IPS-15b (cell line): Measurements from ENCODE around the gene TMEM109.

Experiments
- H3K27me3 ChIP-seq: one replicate; pipeline ENCODE4 v1.6.1; 2013; ENCODE audit warnings: low read length; ENCODE audit not compliant: control insufficient read depth, insufficient read depth
- H3K36me3 ChIP-seq: one replicate; pipeline ENCODE4 v1.6.1; 2013; ENCODE audit warnings: low read length; ENCODE audit not compliant: control insufficient read depth, insufficient read depth
- H3K4me1 ChIP-seq: one replicate; pipeline ENCODE4 v1.6.1; 2013; ENCODE audit warnings: mild to moderate bottlenecking, low read length; ENCODE audit not compliant: control insufficient read depth, insufficient read depth
- H3K4me3 ChIP-seq: one replicate; pipeline ENCODE4 v1.5.1; 2013; ENCODE audit warnings: low read depth, low read length
- H3K9ac ChIP-seq: one replicate; pipeline ENCODE4 v1.6.1; 2013; ENCODE audit warnings: low read depth, mild to moderate bottlenecking, low read length
- H3K9me3 ChIP-seq: one replicate; pipeline ENCODE4 v1.6.1; 2013; ENCODE audit warnings: mild to moderate bottlenecking, low read length; ENCODE audit not compliant: control insufficient read depth, insufficient read depth

Gene TMEM109

GRCh38 chr11:60934124-60934789, 20.3 kb downstream of the TMEM109 start:
- Histone ChIP-seq H3K36me3 (peaks cover 27% of the 10 kb centered on the region), H3K9me3 (no peaks in the 10 kb centered on the region), H3K9ac (no peak overlapping the region), H3K4me1 (peaks cover 3% of the 10 kb centered on the region), H3K4me3 (no peak overlapping the region), H3K27me3 (no peaks in the 10 kb centered on the region)

- Histone ChIP-seq H3K27me3 (no peaks in the 10 kb centered on the region), H3K4me1 (peaks cover 3% of the 10 kb centered on the region), H3K4me3 (no peak overlapping the region), H3K36me3 (peaks cover 25% of the 10 kb centered on the region), H3K9ac (no peak overlapping the region), H3K9me3 (no peaks in the 10 kb centered on the region)
Measured at GRCh38 chr11:60934790-60935605, 21.0 kb downstream of the TMEM109 start.

- H3K36me3 ChIP-seq = peaks cover 25% of the 10 kb centered on the region
- peaks cover 3% of the 10 kb centered on the region for H3K4me1 ChIP-seq
- no peak overlapping the region for H3K4me3 ChIP-seq
- H3K9ac ChIP-seq = no peak overlapping the region
- no peaks in the 10 kb centered on the region for H3K27me3 ChIP-seq
- no peaks in the 10 kb centered on the region for H3K9me3 ChIP-seq
Measured at GRCh38 chr11:60935676-60936442, 21.9 kb downstream of the TMEM109 start.

- H3K27me3 ChIP-seq = no peaks in the 10 kb centered on the region
- no peaks in the 10 kb centered on the region for H3K9me3 ChIP-seq
- H3K4me3 ChIP-seq = no peak overlapping the region
- H3K4me1 ChIP-seq = peaks cover 3% of the 10 kb centered on the region
- H3K9ac ChIP-seq = no peak overlapping the region
- H3K36me3 ChIP-seq = peaks cover 24% of the 10 kb centered on the region
Measured at GRCh38 chr11:60936467-60937143, 22.6 kb downstream of the TMEM109 start.

GRCh38 chr11:60937144-60937527, 23.2 kb downstream of the TMEM109 start:
- no peaks in the 10 kb centered on the region for H3K27me3 ChIP-seq
- no peak overlapping the region for H3K9ac ChIP-seq
- peaks cover 19% of the 10 kb centered on the region for H3K36me3 ChIP-seq
- H3K4me3 ChIP-seq = no peak overlapping the region
- H3K9me3 ChIP-seq = no peaks in the 10 kb centered on the region
- peaks cover 3% of the 10 kb centered on the region for H3K4me1 ChIP-seq

GRCh38 chr11:60937811-60938210, 23.9 kb downstream of the TMEM109 start:
- Histone ChIP-seq H3K36me3 (peaks cover 19% of the 10 kb centered on the region), H3K9me3 (no peaks in the 10 kb centered on the region), H3K27me3 (no peaks in the 10 kb centered on the region), H3K4me1 (no peaks in the 10 kb centered on the region), H3K9ac (no peak overlapping the region), H3K4me3 (no peak overlapping the region)

- Histone ChIP-seq H3K36me3 (peaks cover 18% of the 10 kb centered on the region), H3K27me3 (no peaks in the 10 kb centered on the region)
Measured at GRCh38 chr11:60938500-60938899, 24.5 kb downstream of the TMEM109 start.

GRCh38 chr11:60939301-60939700, 25.3 kb downstream of the TMEM109 start:
- Histone ChIP-seq H3K9ac (no peak overlapping the region), H3K4me1 (no peaks in the 10 kb centered on the region), H3K36me3 (peaks cover 12% of the 10 kb centered on the region), H3K9me3 (no peaks in the 10 kb centered on the region), H3K4me3 (no peak overlapping the region), H3K27me3 (no peaks in the 10 kb centered on the region)

More at GRCh38 chr11:60938500-60938899, 24.5 kb downstream of the TMEM109 start:
- Histone ChIP-seq H3K4me3 (no peak overlapping the region), H3K9ac (no peak overlapping the region), H3K9me3 (no peaks in the 10 kb centered on the region), H3K4me1 (no peaks in the 10 kb centered on the region)

GRCh38 chr11:60939855-60940254, 25.9 kb downstream of the TMEM109 start:
- peaks cover 12% of the 10 kb centered on the region for H3K36me3 ChIP-seq
- H3K27me3 ChIP-seq = no peaks in the 10 kb centered on the region
- H3K9me3 ChIP-seq = no peaks in the 10 kb centered on the region
- no peaks in the 10 kb centered on the region for H3K4me1 ChIP-seq
- no peak overlapping the region for H3K9ac ChIP-seq
- H3K4me3 ChIP-seq = no peak overlapping the region

GRCh38 chr11:60941371-60942119, 27.6 kb downstream of the TMEM109 start:
- H3K36me3 ChIP-seq = peaks cover 6% of the 10 kb centered on the region
- no peaks in the 10 kb centered on the region for H3K9me3 ChIP-seq
- H3K4me1 ChIP-seq = no peaks in the 10 kb centered on the region
- H3K9ac ChIP-seq = no peak overlapping the region
- H3K4me3 ChIP-seq = no peak overlapping the region
- H3K27me3 ChIP-seq = no peaks in the 10 kb centered on the region

- H3K36me3 ChIP-seq = peaks cover 1% of the 10 kb centered on the region
- H3K27me3 ChIP-seq = no peaks in the 10 kb centered on the region
- H3K9me3 ChIP-seq = no peaks in the 10 kb centered on the region
- H3K9ac ChIP-seq = no peak overlapping the region
- H3K4me1 ChIP-seq = no peaks in the 10 kb centered on the region
- no peak overlapping the region for H3K4me3 ChIP-seq
Measured at GRCh38 chr11:60942219-60942618, 28.3 kb downstream of the TMEM109 start.
